Measurements from ENCODE around the gene MYORG. TPM values are rescaled to one million over a fixed set of nuclear protein-coding genes. Genes with fewer than 3 reads are reported as not detected.
"Not testable (repeated sequence)": the region's sequence is repeated elsewhere in the genome, so short reads cannot be mapped to it uniquely, and the experiment has no call there.

The MYORG gene
- total RNA-seq, 2 donors from 2014 or later = 3.4 to 9.0 TPM

DNA sequence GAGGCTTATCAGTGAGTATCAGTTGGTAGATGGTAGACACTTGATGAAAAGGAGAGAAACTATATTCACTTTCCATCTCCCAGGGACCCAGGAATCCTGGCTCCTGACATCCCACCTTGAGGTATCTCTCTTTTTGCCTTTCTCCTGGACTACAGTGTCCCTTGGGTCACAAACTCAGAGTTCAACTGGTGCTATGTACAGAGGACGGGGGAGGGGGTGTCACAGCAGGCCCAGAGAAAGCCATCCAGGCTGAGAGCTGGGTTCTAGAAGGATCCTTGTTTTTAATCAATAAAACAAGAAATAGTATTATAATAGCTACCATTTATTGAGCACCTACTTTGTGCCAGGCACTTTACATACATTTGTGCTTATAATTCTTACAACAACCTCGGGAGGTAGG lies 10.3 kb downstream of the MYORG start:
- Histone ChIP-seq H3K27ac (no peak overlapping the region), H3K27me3 (replicated peaks; ENCODE audit: insufficient read depth) (no peaks in the 10 kb centered on the region), H3K4me1 (replicated peaks) (no peaks in the 10 kb centered on the region), H3K36me3 (no peaks in the 10 kb centered on the region), H3K4me3 (no peak overlapping the region), H3K9me3 (no peaks in the 10 kb centered on the region)
- WGBS = 95% methylated on average over 2 of the region's 2 CpGs
- no peak for DNase-seq (ENCODE audit: low spot score)
- TF ChIP-seq POLR2A (IDR thresholded peaks at IDR 0.05) (no peak), POLR2AphosphoS5 (IDR thresholded peaks at IDR 0.05) (no peak)
- TF ChIP-seq, protein P1, sequence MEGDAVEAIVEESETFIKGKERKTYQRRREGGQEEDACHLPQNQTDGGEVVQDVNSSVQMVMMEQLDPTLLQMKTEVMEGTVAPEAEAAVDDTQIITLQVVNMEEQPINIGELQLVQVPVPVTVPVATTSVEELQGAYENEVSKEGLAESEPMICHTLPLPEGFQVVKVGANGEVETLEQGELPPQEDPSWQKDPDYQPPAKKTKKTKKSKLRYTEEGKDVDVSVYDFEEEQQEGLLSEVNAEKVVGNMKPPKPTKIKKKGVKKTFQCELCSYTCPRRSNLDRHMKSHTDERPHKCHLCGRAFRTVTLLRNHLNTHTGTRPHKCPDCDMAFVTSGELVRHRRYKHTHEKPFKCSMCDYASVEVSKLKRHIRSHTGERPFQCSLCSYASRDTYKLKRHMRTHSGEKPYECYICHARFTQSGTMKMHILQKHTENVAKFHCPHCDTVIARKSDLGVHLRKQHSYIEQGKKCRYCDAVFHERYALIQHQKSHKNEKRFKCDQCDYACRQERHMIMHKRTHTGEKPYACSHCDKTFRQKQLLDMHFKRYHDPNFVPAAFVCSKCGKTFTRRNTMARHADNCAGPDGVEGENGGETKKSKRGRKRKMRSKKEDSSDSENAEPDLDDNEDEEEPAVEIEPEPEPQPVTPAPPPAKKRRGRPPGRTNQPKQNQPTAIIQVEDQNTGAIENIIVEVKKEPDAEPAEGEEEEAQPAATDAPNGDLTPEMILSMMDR (IDR thresholded peaks at IDR 0.05) = no peak
- intact Hi-C loops (cut with DNase I) = no loop called here

DNA sequence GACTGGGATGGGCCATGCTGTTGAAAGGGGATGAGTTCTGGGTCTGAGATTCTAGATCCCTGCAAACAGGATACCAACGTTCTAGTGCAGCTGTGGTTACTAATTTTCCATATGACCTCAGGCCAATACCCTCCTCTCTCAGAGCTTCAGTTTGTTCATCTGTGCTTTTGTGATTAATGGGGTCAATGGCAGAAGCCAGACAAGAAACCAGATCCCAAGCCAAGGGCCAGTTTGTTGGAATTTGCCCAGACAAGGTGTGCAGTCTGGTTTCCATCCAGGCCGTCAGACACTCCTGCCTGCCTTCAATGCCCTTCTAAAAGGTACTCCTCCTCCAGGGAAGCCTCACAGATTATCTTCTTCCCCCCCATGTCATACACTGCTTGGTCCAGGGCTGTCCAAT lies 11.4 kb downstream of the MYORG start:
- 65% methylated on average over 2 of the region's 2 CpGs for WGBS
- no peaks in the 10 kb centered on the region for H3K4me1 ChIP-seq (replicated peaks)
- no peak for DNase-seq (ENCODE audit: low spot score)
- no peaks in the 10 kb centered on the region for H3K27me3 ChIP-seq (replicated peaks; ENCODE audit: insufficient read depth)
- H3K4me3 ChIP-seq = no peak overlapping the region
- no peaks in the 10 kb centered on the region for H3K9me3 ChIP-seq
- TF ChIP-seq POLR2AphosphoS5 (IDR thresholded peaks at IDR 0.05) = no peak
- no peak for TF ChIP-seq POLR2A (IDR thresholded peaks at IDR 0.05)
- TF ChIP-seq, protein P1 (IDR thresholded peaks at IDR 0.05) = no peak
- no peak overlapping the region for H3K27ac ChIP-seq
- intact Hi-C loops (cut with DNase I) = no loop called here
- H3K36me3 ChIP-seq = no peaks in the 10 kb centered on the region

DNA sequence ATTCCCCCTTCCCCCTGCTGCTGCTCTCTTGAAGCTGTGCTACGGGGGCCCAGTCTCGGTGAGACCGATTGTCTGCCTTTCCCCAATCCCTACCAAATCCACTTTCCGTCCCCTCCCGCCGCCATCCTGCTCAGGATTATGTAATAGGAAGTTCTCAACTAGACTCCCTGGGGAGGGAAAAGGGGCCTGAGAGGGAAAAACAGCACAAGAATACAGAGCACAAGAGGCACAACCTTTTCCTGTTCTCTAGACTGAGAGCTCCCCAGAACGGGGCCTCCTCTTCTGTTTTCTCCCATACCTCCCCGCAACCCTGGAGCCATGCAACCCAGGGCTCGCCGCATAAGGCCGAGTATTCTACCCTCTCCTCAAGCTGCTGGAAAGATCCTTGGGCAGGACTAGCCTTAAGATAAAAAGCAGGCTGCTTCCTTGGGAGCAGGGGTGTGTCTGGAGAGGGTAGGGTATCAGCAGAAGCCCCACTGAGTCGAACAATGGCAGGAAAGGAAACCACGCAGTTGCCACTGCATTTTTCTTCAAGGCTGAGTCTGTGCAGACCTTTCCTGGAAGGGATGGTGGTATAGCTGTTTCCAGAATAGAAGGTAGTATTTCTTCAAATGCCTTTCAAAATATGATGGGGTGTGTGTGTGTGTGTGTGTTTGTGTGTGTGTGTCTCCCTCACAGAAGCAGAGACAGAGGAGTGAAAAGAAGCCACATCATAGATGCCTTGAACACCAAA lies 12.9 kb downstream of the MYORG start:
- no peak for DNase-seq (ENCODE audit: low spot score)
- H3K9me3 ChIP-seq = no peaks in the 10 kb centered on the region

GRCh38 chr9:34362614-34363214 lies 14.0 kb downstream of the MYORG start:
- Histone ChIP-seq H3K4me3 (no peak overlapping the region), H3K4me1 (replicated peaks) (no peaks in the 10 kb centered on the region), H3K36me3 (no peaks in the 10 kb centered on the region), H3K27me3 (replicated peaks; ENCODE audit: insufficient read depth) (no peaks in the 10 kb centered on the region), H3K9me3 (no peaks in the 10 kb centered on the region), H3K27ac (no peak overlapping the region)
- DNase-seq (ENCODE audit: low spot score) = no peak
- intact Hi-C loops (cut with DNase I) = no loop called here
- 89% methylated on average over 4 of the region's 4 CpGs for WGBS
- TF ChIP-seq POLR2A (IDR thresholded peaks at IDR 0.05) (no peak), POLR2AphosphoS5 (IDR thresholded peaks at IDR 0.05) (no peak)
- TF ChIP-seq, protein P1 (IDR thresholded peaks at IDR 0.05) = no peak

More for the DNA sequence above, 12.9 kb downstream of the MYORG start:
- Histone ChIP-seq H3K4me3 (no peak overlapping the region), H3K36me3 (no peaks in the 10 kb centered on the region), H3K27me3 (replicated peaks; ENCODE audit: insufficient read depth) (no peaks in the 10 kb centered on the region), H3K4me1 (replicated peaks) (no peaks in the 10 kb centered on the region), H3K27ac (no peak overlapping the region)
- 71% methylated on average over 13 of the region's 13 CpGs for WGBS
- TF ChIP-seq POLR2AphosphoS5 (IDR thresholded peaks at IDR 0.05) = no peak
- no peak for TF ChIP-seq POLR2A (IDR thresholded peaks at IDR 0.05)
- TF ChIP-seq, protein P1 (IDR thresholded peaks at IDR 0.05) = no peak
- intact Hi-C loops (cut with DNase I) = no loop called here

GRCh38 chr9:34352957-34353356 lies 23.7 kb downstream of the MYORG start:
- WGBS = 88% methylated on average over 1 of the region's 1 CpG
- H3K36me3 ChIP-seq; intact Hi-C loops (cut with DNase I); H3K27me3 ChIP-seq (replicated peaks; ENCODE audit: insufficient read depth); DNase-seq (ENCODE audit: low spot score); H3K4me3 ChIP-seq; H3K27ac ChIP-seq; H3K4me1 ChIP-seq (replicated peaks); H3K9me3 ChIP-seq: not testable (repeated sequence)

DNA sequence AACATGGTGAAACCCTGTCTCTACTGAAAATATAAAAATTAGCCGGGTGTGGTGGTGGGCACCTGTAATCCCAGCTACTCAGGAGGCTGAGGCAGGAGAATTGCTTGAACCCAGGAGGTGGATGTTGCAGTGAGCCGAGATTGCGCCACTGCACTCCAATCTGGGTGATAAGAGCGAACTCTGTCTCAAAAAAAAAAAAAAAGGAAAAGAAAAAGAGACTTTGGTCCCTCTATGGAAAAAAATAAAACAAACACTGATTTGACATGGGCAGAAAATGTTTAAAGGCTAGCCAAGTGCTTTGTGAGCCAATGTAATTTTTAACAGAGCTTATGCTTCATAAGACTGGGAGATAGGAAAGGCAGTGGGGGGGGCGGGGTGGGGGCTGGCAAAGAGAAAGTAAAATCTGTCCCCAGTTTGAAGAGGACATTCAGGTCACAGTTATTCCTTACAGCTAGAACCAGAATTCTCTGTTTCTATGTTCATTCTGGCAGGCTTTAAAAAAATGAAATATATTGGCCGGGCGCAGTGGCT lies 24.5 kb downstream of the MYORG start:
- H3K4me3 ChIP-seq; intact Hi-C loops (cut with DNase I); H3K9me3 ChIP-seq; DNase-seq (ENCODE audit: low spot score); H3K27me3 ChIP-seq (replicated peaks; ENCODE audit: insufficient read depth); H3K36me3 ChIP-seq; H3K4me1 ChIP-seq (replicated peaks); H3K27ac ChIP-seq: not testable (repeated sequence)
- WGBS = 92% methylated on average over 7 of the region's 7 CpGs

Data from prostate gland (tissue), 2 donors.